CD4-positive, alpha-beta T cell treated with Interferon gamma for 1 hour (primary cell): ENCODE measurements around the gene ADRA2C.

Experiments
- DNase-seq: peaks from one replicate; pipeline ENCODE4 v3.0.0-alpha.2; 2020

ADRA2C gene

GRCh38 chr4:3816983-3817960 lies 51.1 kb downstream of the ADRA2C start:
- DNase-seq: no peak
